Astrocyte (in vitro differentiated cells and primary cell): Measurements from ENCODE around the gene NCAPG2. TPM values are rescaled to one million over a fixed set of nuclear protein-coding genes. Genes with fewer than 3 reads are reported as not detected.

Source experiments
- DNase-seq: peaks from one replicate; pipeline ENCODE4 v3.0.0-alpha.2; 2010; ENCODE audit warnings: low read depth
- FAIRE-seq: peaks from 2 replicates; lab custom pipeline; 2011; peaks lifted over from hg19 to GRCh38; lab: Jason Lieb, UNC
- H2AFZ ChIP-seq: 2 replicates; pipeline ENCODE4 v1.6.0; 2012; ENCODE audit warnings: low read depth, low read length, inconsistent platforms
- H3K27ac ChIP-seq: 2 replicates; pipeline ENCODE4 v1.5.1; 2011; ENCODE audit warnings: low read depth, low read length, inconsistent platforms
- H3K27me3 ChIP-seq: 2 replicates; pipeline ENCODE4 v1.6.0; 2011; ENCODE audit warnings: low read length, inconsistent platforms; ENCODE audit not compliant: insufficient read depth
- H3K36me3 ChIP-seq: 2 replicates; pipeline ENCODE4 v1.5.1; 2011; ENCODE audit warnings: low read length, inconsistent platforms; ENCODE audit not compliant: insufficient read depth
- H3K4me1 ChIP-seq: 2 replicates; pipeline ENCODE4 v1.5.1; 2011; ENCODE audit warnings: low read length, inconsistent platforms; ENCODE audit not compliant: insufficient read depth
- H3K4me2 ChIP-seq: 2 replicates; pipeline ENCODE4 v1.6.0; 2012; ENCODE audit warnings: low read length, inconsistent platforms
- H3K4me3 ChIP-seq: 2 replicates; pipeline ENCODE4 v1.5.1; 2011; ENCODE audit warnings: low read depth, mild to moderate bottlenecking, low read length, inconsistent platforms; ENCODE audit not compliant: insufficient read depth
- H3K79me2 ChIP-seq: 2 replicates; pipeline ENCODE4 v1.6.0; 2012; ENCODE audit warnings: mild to moderate bottlenecking, low read length, inconsistent platforms; ENCODE audit not compliant: insufficient read depth
- H3K9ac ChIP-seq: 2 replicates; pipeline ENCODE4 v1.6.0; 2012; ENCODE audit warnings: mild to moderate bottlenecking, low read length, inconsistent platforms
- H3K9me3 ChIP-seq: 2 replicates; pipeline ENCODE4 v1.5.1; 2012; ENCODE audit warnings: low read depth, mild to moderate bottlenecking, low read length, inconsistent platforms; ENCODE audit not compliant: insufficient read depth
- H4K20me1 ChIP-seq: 2 replicates; pipeline ENCODE4 v1.6.0; 2012; ENCODE audit warnings: low read length, inconsistent platforms; ENCODE audit not compliant: insufficient read depth
- H3K27ac Mint-ChIP-seq: one replicate; pipeline ENCODE4 v1.8.0; 2021; ENCODE audit warnings: mild to moderate bottlenecking, mixed read lengths; ENCODE audit not compliant: unreplicated experiment
- H3K27me3 Mint-ChIP-seq: one replicate; pipeline ENCODE4 v1.8.0; 2021; ENCODE audit warnings: low read depth, mixed read lengths; ENCODE audit not compliant: unreplicated experiment
- H3K36me3 Mint-ChIP-seq: one replicate; pipeline ENCODE4 v1.8.0; 2021; ENCODE audit warnings: low read depth, mixed read lengths; ENCODE audit not compliant: unreplicated experiment
- H3K4me1 Mint-ChIP-seq: one replicate; pipeline ENCODE4 v1.8.0; 2021; ENCODE audit warnings: low read depth, mixed read lengths; ENCODE audit not compliant: unreplicated experiment
- H3K4me3 Mint-ChIP-seq: one replicate; pipeline ENCODE4 v1.8.0; 2021; ENCODE audit warnings: mild to moderate bottlenecking, moderate library complexity, mixed read lengths; ENCODE audit not compliant: unreplicated experiment
- H3K9me3 Mint-ChIP-seq: one replicate; pipeline ENCODE4 v1.8.0; 2021; ENCODE audit warnings: mild to moderate bottlenecking, mixed read lengths; ENCODE audit not compliant: unreplicated experiment
- CTCF ChIP-seq: IDR thresholded peaks from 2 replicates; pipeline ENCODE4 v1.5.1; 2011; ENCODE audit warnings: low read depth, mild to moderate bottlenecking, inconsistent platforms, low read length, moderate library complexity; ENCODE audit not compliant: insufficient read depth
- EZH2 ChIP-seq: IDR thresholded peaks from 2 replicates; pipeline ENCODE4 v1.6.1; 2012; ENCODE audit warnings: mild to moderate bottlenecking, low read length, inconsistent platforms; ENCODE audit not compliant: insufficient read depth
- total RNA-seq: library from RNA; stranded (reverse); gene quantifications from 2 replicates; pipeline ENCODE4 v1.2.1, GENCODE V29; 2021

The NCAPG2 gene
- total RNA-seq, 1 donor from 2014 or later: 9.6 TPM

- no peak overlapping the region for H3K4me2 ChIP-seq
- H3K9me3 Mint-ChIP-seq: peaks cover 4% of the 10 kb centered on the region
These were observed 107.9 kb downstream of the NCAPG2 start for GRCh38 chr7:158596745-158597144.

DNA sequence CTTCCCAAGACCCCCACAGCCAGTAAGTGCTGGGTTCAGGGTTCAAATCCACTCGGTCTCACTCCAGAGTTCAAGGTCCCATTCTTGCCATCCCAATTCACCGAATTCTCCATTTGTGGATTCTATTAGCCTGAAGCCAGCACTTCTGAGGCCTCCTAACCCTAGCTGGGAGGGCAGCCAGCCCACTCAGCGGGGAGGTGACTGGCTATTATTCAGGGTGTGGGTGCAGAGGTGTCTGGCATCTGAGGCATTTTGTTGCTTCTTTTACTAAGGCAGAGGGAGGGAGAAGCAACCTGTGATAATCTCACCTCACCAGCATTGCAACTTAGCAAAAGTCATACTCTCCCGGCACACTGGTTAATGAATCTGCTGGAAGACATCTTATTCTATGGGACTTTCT, 108.3 kb downstream of the NCAPG2 start:
- Mint-ChIP-seq H3K9me3 (peaks cover 4% of the 10 kb centered on the region), H3K27ac (no peak overlapping the region), H3K4me3 (no peak overlapping the region), H3K27me3 (peaks cover 12% of the 10 kb centered on the region), H3K4me1 (no peaks in the 10 kb centered on the region), H3K36me3 (no peaks in the 10 kb centered on the region)
- no peaks in the 10 kb centered on the region for H3K4me1 ChIP-seq
- no peak overlapping the region for H3K9ac ChIP-seq
- no peak overlapping the region for H2AFZ ChIP-seq
- H3K27ac ChIP-seq: no peak overlapping the region
- H4K20me1 ChIP-seq: no peaks in the 10 kb centered on the region
- H3K79me2 ChIP-seq: no peaks in the 10 kb centered on the region
- no peak overlapping the region for H3K4me2 ChIP-seq
- peaks cover 3% of the 10 kb centered on the region for H3K9me3 ChIP-seq
- no peaks in the 10 kb centered on the region for H3K27me3 ChIP-seq
- H3K36me3 ChIP-seq: no peaks in the 10 kb centered on the region
- DNase-seq (no peak), FAIRE-seq (no peak)
- no peak overlapping the region for H3K4me3 ChIP-seq
- TF ChIP-seq CTCF (no peak), EZH2 (no peak)

More at GRCh38 chr7:158596745-158597144, 107.9 kb downstream of the NCAPG2 start:
- Histone ChIP-seq H3K9me3 (peaks cover 3% of the 10 kb centered on the region), H3K4me1 (no peaks in the 10 kb centered on the region), H3K36me3 (no peaks in the 10 kb centered on the region), H4K20me1 (no peaks in the 10 kb centered on the region), H3K27ac (no peak overlapping the region), H3K9ac (no peak overlapping the region), H3K79me2 (no peaks in the 10 kb centered on the region), H3K27me3 (no peaks in the 10 kb centered on the region), H2AFZ (no peak overlapping the region), H3K4me3 (no peak overlapping the region)
- FAIRE-seq: no peak
- H3K36me3 Mint-ChIP-seq: no peaks in the 10 kb centered on the region
- TF ChIP-seq EZH2 (no peak), CTCF (no peak)
- H3K4me3 Mint-ChIP-seq: no peak overlapping the region
- DNase-seq: no peak
- H3K27me3 Mint-ChIP-seq: peaks cover 12% of the 10 kb centered on the region
- H3K4me1 Mint-ChIP-seq: no peaks in the 10 kb centered on the region
- H3K27ac Mint-ChIP-seq: no peak overlapping the region

- Mint-ChIP-seq H3K9me3 (peaks cover 7% of the 10 kb centered on the region), H3K4me3 (no peak overlapping the region), H3K27ac (no peak overlapping the region), H3K36me3 (no peaks in the 10 kb centered on the region), H3K27me3 (peaks cover 19% of the 10 kb centered on the region), H3K4me1 (no peaks in the 10 kb centered on the region)
- no peak overlapping the region for H2AFZ ChIP-seq
- no peaks in the 10 kb centered on the region for H3K36me3 ChIP-seq
- H3K79me2 ChIP-seq: no peaks in the 10 kb centered on the region
- no peak overlapping the region for H3K9ac ChIP-seq
- DNase-seq (peak; percentile 36), FAIRE-seq (peak; percentile 100)
- no peak for TF ChIP-seq EZH2
- no peak for TF ChIP-seq CTCF
- H4K20me1 ChIP-seq: no peaks in the 10 kb centered on the region
- H3K4me1 ChIP-seq: no peaks in the 10 kb centered on the region
- no peak overlapping the region for H3K4me2 ChIP-seq
- no peaks in the 10 kb centered on the region for H3K27me3 ChIP-seq
- H3K9me3 ChIP-seq: peaks cover 3% of the 10 kb centered on the region
- H3K4me3 ChIP-seq: no peak overlapping the region
- H3K27ac ChIP-seq: no peak overlapping the region
These were observed 109.5 kb downstream of the NCAPG2 start for GRCh38 chr7:158595068-158595467.
